Measurements from ENCODE around the gene TNFSF8. TPM values are rescaled to one million over a fixed set of nuclear protein-coding genes. Genes with fewer than 3 reads are reported as not detected.

TNFSF8 gene
- total and polyA plus RNA-seq, 2 of the 8 experiments (the other 6 are each of a cell fraction or from before 2014, with no cell fraction given): not detected

DNA sequence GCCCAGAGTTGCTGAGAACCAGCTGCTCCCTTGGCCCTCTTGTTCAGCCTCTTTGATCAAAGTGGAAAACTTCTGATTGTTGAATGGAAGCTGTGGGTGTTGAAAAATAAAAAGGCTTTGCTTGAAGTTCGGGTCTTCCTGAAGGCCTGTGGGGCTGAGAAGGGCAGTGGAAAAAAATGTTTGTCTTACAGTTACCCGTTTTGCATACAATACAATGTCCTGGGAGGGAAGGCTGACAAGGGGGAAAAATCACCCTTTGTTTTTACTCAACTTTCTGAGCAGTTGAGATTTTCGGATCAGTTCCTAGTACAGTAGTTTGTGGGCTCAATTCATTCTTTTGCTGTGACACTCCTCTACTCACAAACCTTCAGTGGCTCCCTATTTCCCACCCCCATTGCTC is 2.1 kb upstream of the TNFSF8 start (continued):
- TF ChIP-seq CTBP2 (IDR thresholded peaks at IDR 0.05; ENCODE audit: borderline replicate concordance, insufficient read depth, insufficient read length, low read length) (no peak), SUZ12 (IDR thresholded peaks at IDR 0.05; ENCODE audit: low read length) (no peak), SIN3A (conservative IDR thresholded peaks at IDR 0.05 in 1 of 2, IDR thresholded peaks at IDR 0.05 in 1 of 2; ENCODE audit: low read depth in 1 of 2, low read length in 2 of 2) (no peak), PHF8 (conservative IDR thresholded peaks at IDR 0.05; ENCODE audit: low read depth, low read length) (no peak)

Measured in H1 (cell line).